Left lung (tissue), 10 donors: ENCODE measurements around the gene PEX3. TPM values are rescaled to one million over a fixed set of nuclear protein-coding genes. Genes with fewer than 3 reads are reported as not detected.

ENCODE experiments used
- ATAC-seq: fragments of 200-7000 bp; cut with Tn5 transposase; one replicate; pipeline ENCODE4 v1.9.1; 2020; ENCODE audit warnings: moderate library complexity
- DNase-seq, 4 donors: peaks; one replicate each; pipeline ENCODE4 v3.0.0-alpha.2; 2013 to 2020
- H3K27ac ChIP-seq, 2 donors: fragments of 200-600 bp; sonication (generic) in 1 of 2; one replicate each; pipeline versions ENCODE4 v1.5.0 to v1.8.0; 2020 to 2021
- H3K27me3 ChIP-seq, 2 donors: fragments of 200-600 bp; sonication (generic) in 1 of 2; one replicate each; pipeline versions ENCODE4 v1.5.0 to v1.8.0; 2020 to 2021
- H3K36me3 ChIP-seq, 2 donors: fragments of 200-600 bp; sonication (generic) in 1 of 2; one replicate each; pipeline versions ENCODE4 v1.5.0 to v1.8.0; 2020 to 2021
- H3K4me1 ChIP-seq, 2 donors: fragments of 200-600 bp; one replicate each; pipeline ENCODE4 v1.8.0; 2021
- H3K4me3 ChIP-seq, 2 donors: fragments of 200-600 bp; sonication (generic) in 1 of 2; one replicate each; pipeline versions ENCODE4 v1.5.0 to v1.8.0; 2020 to 2021; ENCODE audit warnings: mild to moderate bottlenecking in 1 of 2
- H3K9me3 ChIP-seq, 2 donors: fragments of 200-600 bp; sonication (generic) in 1 of 2; one replicate each; pipeline versions ENCODE4 v1.5.0 to v1.8.0; 2020 to 2021
- CTCF ChIP-seq, 2 donors: fragments of 200-600 bp; sonication (generic) in 1 of 2; IDR thresholded peaks; one replicate each; pipeline versions ENCODE4 v1.5.0 to v1.8.0; 2021; ENCODE audit warnings: antibody characterized with exemption in 2 of 2
- intact Hi-C, 2 donors: fragments of 100-400 bp; cut with DNase I; formaldehyde crosslinking; loops; one replicate each; pipeline versions ENCODE4 v1.11.2 to v1.14.2; 2022
- polyA plus RNA-seq, 6 donors: library from polyadenylated mRNA; unstranded; fragments of 120-200 nt; gene quantifications; one replicate each; pipeline ENCODE4 v1.2.1, GENCODE V29; 2013; ENCODE audit not compliant: insufficient read length in 6 of 6
- total RNA-seq, 2 donors: library from RNA; stranded (reverse); fragmentation: NEBNext Ultra II Directional; extraction: Animal tissue kit (Norgen Biotek cat#: 25700); gene quantifications; one replicate each; pipeline ENCODE4 v1.2.1, GENCODE V29; 2021
- donor health status: DM: no; HTN: yes; CAD: no.
- donor health status: DM: no; HTN: no; CAD: no.

Gene PEX3
- total and polyA plus RNA-seq, 8 donors = 13.4 to 32.8 (median 29.4) TPM

GRCh38 chr6:143540192-143540591, 89.6 kb downstream of the PEX3 start:
- no peak for DNase-seq
- Histone ChIP-seq H3K4me3 (no peak overlapping the region), H3K4me1 (peaks cover 0 to 14% of the 10 kb centered on the region in 2 donors), H3K9me3 (no peaks in the 10 kb centered on the region), H3K27ac (no peak overlapping the region), H3K36me3 (no peaks in the 10 kb centered on the region), H3K27me3 (no peaks in the 10 kb centered on the region)
- intact Hi-C loops = no loop called here
- TF ChIP-seq CTCF (IDR thresholded peaks at IDR 0.05) = no peak
- no peak for ATAC-seq

Other genes starting within 250 kb of the PEX3 start
- gene ADAT2, start 110 bp upstream of the PEX3 start, total RNA-seq = 10 to 100 TPM in 1 of 2 donors, 1 to 10 TPM in 1; 8.8 to 10.2 TPM
- gene ADAT2, start 110 bp upstream of the PEX3 start, polyA plus RNA-seq = 10 to 100 TPM; 27.9 to 38.9 (median 34.4) TPM
- gene FUCA2, start 60.9 kb downstream of the PEX3 start, total RNA-seq = 10 to 100 TPM; 45.6 to 83.4 TPM
- 10 to 100 TPM; 42.8 to 53.6 (median 50.7) TPM for gene FUCA2, start 60.9 kb downstream of the PEX3 start, polyA plus RNA-seq
- gene PHACTR2, start 227.2 kb downstream of the PEX3 start, total RNA-seq = 10 to 100 TPM; 67.0 to 71.1 TPM
- gene PHACTR2, start 227.2 kb downstream of the PEX3 start, polyA plus RNA-seq = 10 to 100 TPM; 43.7 to 54.5 (median 47.2) TPM